ENCODE results near the gene P2RX6. TPM values are rescaled to one million over a fixed set of nuclear protein-coding genes. Genes with fewer than 3 reads are reported as not detected.

P2RX6 gene
- total and polyA plus RNA-seq, 9 of the 15 experiments (the other 6 are each of a cell fraction or from before 2014, with no cell fraction given), result 0.01 to 3.9 (median 1.5) TPM; not detected in 1

DNA sequence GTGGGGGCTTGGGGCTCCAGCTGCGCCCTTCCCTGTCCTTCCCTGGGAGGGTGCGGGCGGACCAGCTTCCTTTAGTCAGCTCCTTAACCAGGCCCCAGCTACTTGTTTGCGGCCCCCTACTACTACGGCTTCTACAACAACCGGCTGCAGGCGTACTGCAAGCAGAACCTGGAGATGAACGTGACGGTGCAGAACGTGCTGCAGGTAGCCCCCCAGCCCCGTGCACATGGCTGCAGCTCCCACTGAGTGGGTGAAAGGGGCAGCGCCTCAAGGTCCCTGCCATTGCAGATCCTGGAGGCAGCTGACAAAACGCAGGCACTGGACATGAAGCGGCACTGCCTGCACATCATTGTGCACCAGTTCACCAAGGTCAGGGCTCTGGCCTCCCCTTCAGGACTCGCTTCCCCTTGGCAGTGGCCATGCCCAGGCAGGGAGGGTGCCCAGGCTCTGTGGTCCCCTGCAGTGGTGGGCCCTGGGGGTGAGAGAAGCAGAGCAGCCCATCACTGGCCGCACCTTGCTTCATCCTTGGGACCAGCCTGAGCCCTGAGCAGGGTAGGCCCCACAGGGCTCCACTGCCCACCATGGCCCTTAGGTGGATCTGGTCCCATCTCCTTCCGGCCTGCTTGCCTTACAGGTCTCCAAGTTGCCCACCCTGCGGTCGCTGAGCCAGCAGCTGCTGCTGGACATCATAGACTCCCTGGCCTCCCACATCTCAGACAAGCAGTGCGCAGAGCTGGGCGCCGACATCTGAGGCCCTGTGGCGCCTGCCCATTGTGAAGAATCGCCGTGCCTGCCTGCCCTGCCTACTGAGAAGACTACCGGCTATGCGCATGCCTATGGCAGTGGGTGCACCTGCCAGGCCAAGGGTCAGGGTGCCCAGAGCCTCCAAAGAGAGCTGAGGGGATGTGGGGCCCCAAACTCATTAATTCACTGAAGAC is 18.1 kb upstream of the P2RX6 start (continued):
- TF ChIP-seq, protein P1, sequence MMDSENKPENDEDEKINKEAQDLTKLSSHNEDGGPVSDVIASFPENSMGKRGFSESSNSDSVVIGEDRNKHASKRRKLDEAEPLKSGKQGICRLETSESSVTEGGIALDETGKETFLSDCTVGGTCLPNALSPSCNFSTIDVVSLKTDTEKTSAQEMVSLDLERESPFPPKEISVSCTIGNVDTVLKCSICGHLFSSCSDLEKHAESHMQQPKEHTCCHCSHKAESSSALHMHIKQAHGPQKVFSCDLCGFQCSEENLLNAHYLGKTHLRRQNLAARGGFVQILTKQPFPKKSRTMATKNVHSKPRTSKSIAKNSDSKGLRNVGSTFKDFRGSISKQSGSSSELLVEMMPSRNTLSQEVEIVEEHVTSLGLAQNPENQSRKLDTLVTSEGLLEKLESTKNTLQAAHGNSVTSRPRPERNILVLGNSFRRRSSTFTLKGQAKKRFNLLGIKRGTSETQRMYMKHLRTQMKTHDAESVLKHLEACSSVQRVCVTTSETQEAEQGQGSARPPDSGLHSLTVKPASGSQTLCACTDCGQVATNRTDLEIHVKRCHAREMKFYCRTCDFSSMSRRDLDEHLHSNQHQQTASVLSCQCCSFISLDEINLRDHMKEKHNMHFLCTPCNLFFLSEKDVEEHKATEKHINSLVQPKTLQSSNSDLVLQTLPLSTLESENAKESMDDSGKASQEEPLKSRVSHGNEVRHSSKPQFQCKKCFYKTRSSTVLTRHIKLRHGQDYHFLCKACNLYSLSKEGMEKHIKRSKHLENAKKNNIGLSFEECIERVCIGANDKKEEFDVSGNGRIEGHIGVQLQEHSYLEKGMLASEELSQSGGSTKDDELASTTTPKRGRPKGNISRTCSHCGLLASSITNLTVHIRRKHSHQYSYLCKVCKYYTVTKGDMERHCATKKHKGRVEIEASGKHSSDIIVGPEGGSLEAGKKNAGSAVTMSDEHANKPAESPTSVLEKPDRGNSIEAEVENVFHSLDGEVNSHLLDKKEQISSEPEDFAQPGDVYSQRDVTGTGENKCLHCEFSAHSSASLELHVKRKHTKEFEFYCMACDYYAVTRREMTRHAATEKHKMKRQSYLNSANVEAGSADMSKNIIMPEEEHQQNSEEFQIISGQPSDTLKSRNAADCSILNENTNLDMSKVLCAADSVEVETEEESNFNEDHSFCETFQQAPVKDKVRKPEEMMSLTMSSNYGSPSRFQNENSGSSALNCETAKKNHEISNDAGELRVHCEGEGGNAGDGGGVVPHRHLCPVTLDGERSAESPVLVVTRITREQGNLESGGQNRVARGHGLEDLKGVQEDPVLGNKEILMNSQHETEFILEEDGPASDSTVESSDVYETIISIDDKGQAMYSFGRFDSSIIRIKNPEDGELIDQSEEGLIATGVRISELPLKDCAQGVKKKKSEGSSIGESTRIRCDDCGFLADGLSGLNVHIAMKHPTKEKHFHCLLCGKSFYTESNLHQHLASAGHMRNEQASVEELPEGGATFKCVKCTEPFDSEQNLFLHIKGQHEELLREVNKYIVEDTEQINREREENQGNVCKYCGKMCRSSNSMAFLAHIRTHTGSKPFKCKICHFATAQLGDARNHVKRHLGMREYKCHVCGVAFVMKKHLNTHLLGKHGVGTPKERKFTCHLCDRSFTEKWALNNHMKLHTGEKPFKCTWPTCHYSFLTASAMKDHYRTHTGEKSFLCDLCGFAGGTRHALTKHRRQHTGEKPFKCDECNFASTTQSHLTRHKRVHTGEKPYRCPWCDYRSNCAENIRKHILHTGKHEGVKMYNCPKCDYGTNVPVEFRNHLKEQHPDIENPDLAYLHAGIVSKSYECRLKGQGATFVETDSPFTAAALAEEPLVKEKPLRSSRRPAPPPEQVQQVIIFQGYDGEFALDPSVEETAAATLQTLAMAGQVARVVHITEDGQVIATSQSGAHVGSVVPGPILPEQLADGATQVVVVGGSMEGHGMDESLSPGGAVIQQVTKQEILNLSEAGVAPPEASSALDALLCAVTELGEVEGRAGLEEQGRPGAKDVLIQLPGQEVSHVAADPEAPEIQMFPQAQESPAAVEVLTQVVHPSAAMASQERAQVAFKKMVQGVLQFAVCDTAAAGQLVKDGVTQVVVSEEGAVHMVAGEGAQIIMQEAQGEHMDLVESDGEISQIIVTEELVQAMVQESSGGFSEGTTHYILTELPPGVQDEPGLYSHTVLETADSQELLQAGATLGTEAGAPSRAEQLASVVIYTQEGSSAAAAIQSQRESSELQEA (IDR thresholded peaks at IDR 0.05; ENCODE audit: low read depth), result no peak
- TF ChIP-seq HDAC1 (IDR thresholded peaks at IDR 0.05) (no peak), SP2 (IDR thresholded peaks at IDR 0.05; ENCODE audit: extremely low read depth, low read depth, low read length, poor library complexity, severe bottlenecking) (no peak), FOSL1 (tag; conservative IDR thresholded peaks at IDR 0.05) (no peak), FOXP1 (CRISPR knock-in tag; IDR thresholded peaks at IDR 0.05) (no peak), HCFC1 (IDR thresholded peaks at IDR 0.05; ENCODE audit: low read depth, low read length) (no peak), HNRNPH1 (optimal IDR thresholded peaks at IDR 0.05; ENCODE audit: low read depth, low read length) (no peak), STAG1 (CRISPR knock-in tag; IDR thresholded peaks at IDR 0.05; ENCODE audit: borderline replicate concordance) (no peak), NR4A1 (CRISPR knock-in tag; IDR thresholded peaks at IDR 0.05) (peak; percentile 9; the same call in 1 of the 2 replicates), NR4A1 (tag; IDR thresholded peaks at IDR 0.05) (no peak), ZNF507 (tag; conservative IDR thresholded peaks at IDR 0.05) (no peak)
- TF ChIP-seq, protein P2, sequence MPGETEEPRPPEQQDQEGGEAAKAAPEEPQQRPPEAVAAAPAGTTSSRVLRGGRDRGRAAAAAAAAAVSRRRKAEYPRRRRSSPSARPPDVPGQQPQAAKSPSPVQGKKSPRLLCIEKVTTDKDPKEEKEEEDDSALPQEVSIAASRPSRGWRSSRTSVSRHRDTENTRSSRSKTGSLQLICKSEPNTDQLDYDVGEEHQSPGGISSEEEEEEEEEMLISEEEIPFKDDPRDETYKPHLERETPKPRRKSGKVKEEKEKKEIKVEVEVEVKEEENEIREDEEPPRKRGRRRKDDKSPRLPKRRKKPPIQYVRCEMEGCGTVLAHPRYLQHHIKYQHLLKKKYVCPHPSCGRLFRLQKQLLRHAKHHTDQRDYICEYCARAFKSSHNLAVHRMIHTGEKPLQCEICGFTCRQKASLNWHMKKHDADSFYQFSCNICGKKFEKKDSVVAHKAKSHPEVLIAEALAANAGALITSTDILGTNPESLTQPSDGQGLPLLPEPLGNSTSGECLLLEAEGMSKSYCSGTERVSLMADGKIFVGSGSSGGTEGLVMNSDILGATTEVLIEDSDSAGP (CRISPR knock-in tag; IDR thresholded peaks at IDR 0.05), result no peak
- TF ChIP-seq, protein P3, sequence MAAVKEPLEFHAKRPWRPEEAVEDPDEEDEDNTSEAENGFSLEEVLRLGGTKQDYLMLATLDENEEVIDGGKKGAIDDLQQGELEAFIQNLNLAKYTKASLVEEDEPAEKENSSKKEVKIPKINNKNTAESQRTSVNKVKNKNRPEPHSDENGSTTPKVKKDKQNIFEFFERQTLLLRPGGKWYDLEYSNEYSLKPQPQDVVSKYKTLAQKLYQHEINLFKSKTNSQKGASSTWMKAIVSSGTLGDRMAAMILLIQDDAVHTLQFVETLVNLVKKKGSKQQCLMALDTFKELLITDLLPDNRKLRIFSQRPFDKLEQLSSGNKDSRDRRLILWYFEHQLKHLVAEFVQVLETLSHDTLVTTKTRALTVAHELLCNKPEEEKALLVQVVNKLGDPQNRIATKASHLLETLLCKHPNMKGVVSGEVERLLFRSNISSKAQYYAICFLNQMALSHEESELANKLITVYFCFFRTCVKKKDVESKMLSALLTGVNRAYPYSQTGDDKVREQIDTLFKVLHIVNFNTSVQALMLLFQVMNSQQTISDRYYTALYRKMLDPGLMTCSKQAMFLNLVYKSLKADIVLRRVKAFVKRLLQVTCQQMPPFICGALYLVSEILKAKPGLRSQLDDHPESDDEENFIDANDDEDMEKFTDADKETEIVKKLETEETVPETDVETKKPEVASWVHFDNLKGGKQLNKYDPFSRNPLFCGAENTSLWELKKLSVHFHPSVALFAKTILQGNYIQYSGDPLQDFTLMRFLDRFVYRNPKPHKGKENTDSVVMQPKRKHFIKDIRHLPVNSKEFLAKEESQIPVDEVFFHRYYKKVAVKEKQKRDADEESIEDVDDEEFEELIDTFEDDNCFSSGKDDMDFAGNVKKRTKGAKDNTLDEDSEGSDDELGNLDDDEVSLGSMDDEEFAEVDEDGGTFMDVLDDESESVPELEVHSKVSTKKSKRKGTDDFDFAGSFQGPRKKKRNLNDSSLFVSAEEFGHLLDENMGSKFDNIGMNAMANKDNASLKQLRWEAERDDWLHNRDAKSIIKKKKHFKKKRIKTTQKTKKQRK (IDR thresholded peaks at IDR 0.05; ENCODE audit: borderline replicate concordance, low read depth, low read length), result no peak

Data from K562 (cell line).